GM12878 (cell line): ENCODE data around the gene C3orf22. TPM values are rescaled to one million over a fixed set of nuclear protein-coding genes. Genes with fewer than 3 reads are reported as not detected.

Experiments
- polyA plus RNA-seq, 11 experiments: library from polyadenylated mRNA; depleted of rRNA in 4 of 11; unstranded in 6 of 11; stranded (reverse) in 5 of 11; fragments of >200 nt; fragmentation: Nextera tagmentation in 4 of 11; fragmentation: Illumina TruSeq in 1 of 11; extraction: Ambion mirVana in 4 of 11; extraction: Trizol in 1 of 11; gene quantifications; 1 replicate in 1 of 11; 2 replicates in 10 of 11; pipeline versions ENCODE4 v1.2.1 to v1.2.3, GENCODE V29; 2011 to 2016; ENCODE audit warnings: inconsistent platforms in 2 of 11, missing spikeins in 2 of 11, low read depth in 1 of 11
- small RNA-seq: library from RNA; depleted of rRNA; stranded (forward); fragments of <200 nt; gene quantifications from one replicate; pipeline ENCODE3, GENCODE V24; 2014
- total RNA-seq, 4 experiments: library from RNA; depleted of rRNA in 3 of 4; stranded (reverse); fragments of >200 nt in 3 of 4; fragmentation: Illumina TruSeq in 1 of 4; extraction: Trizol in 1 of 4; gene quantifications; 2 replicates each; pipeline versions ENCODE4 v1.2.1 to v1.2.3, GENCODE V29; 2013 to 2021

The C3orf22 gene
- total and polyA plus RNA-seq, 10 of the 15 experiments (the other 5 are each of a cell fraction or from before 2014, with no cell fraction given): not detected

Small RNA genes within 50 kb of the gene (small RNA-seq; reads per million reads assigned to genes)
- 0.16 reads per million for gene RNA5SP138

Other genes with a start within 250 kb of the C3orf22 start
- gene KLF15, start 201.5 kb downstream of the C3orf22 start, total RNA-seq (2014; rRNA removed): not detected in 2 replicates
- gene KLF15, start 201.5 kb downstream of the C3orf22 start, total RNA-seq (2014; rRNA removed; fragmentation: Illumina TruSeq; extraction: Trizol): not detected in 2 replicates
- 0.15 TPM in 1 of 2 replicates, not detected in the other for gene KLF15, start 201.5 kb downstream of the C3orf22 start, total RNA-seq (2021)
- gene KLF15, start 201.5 kb downstream of the C3orf22 start, polyA plus RNA-seq (2011; rRNA removed): not detected in 2 replicates
- not detected in 2 replicates for gene KLF15, start 201.5 kb downstream of the C3orf22 start, polyA plus RNA-seq (2014; fragmentation: Illumina TruSeq; extraction: Trizol)
- not detected for gene KLF15, start 201.5 kb downstream of the C3orf22 start, polyA plus RNA-seq (2014; fragmentation: Nextera tagmentation; extraction: Ambion mirVana)
- gene KLF15, start 201.5 kb downstream of the C3orf22 start, polyA plus RNA-seq (2014; rRNA removed): not detected in 2 replicates
- gene KLF15, start 201.5 kb downstream of the C3orf22 start, polyA plus RNA-seq (2016; fragmentation: Nextera tagmentation; extraction: Ambion mirVana): not detected
- not detected in 2 replicates for gene CFAP100, start 164.0 kb downstream of the C3orf22 start, total RNA-seq (2014; rRNA removed)
- not detected in 2 replicates for gene CFAP100, start 164.0 kb downstream of the C3orf22 start, total RNA-seq (2014; rRNA removed; fragmentation: Illumina TruSeq; extraction: Trizol)
- not detected in 2 replicates for gene CFAP100, start 164.0 kb downstream of the C3orf22 start, total RNA-seq (2021)
- not detected in 2 replicates for gene CFAP100, start 164.0 kb downstream of the C3orf22 start, polyA plus RNA-seq (2011; rRNA removed)
- gene CFAP100, start 164.0 kb downstream of the C3orf22 start, polyA plus RNA-seq (2014; fragmentation: Illumina TruSeq; extraction: Trizol): not detected in 2 replicates
- gene CFAP100, start 164.0 kb downstream of the C3orf22 start, polyA plus RNA-seq (2014; fragmentation: Nextera tagmentation; extraction: Ambion mirVana): not detected
- gene CFAP100, start 164.0 kb downstream of the C3orf22 start, polyA plus RNA-seq (2014; rRNA removed): 0.04 TPM in 1 of 2 replicates, not detected in the other
- gene CFAP100, start 164.0 kb downstream of the C3orf22 start, polyA plus RNA-seq (2016; fragmentation: Nextera tagmentation; extraction: Ambion mirVana): under 1 TPM in 1 of 2 experiments, not detected in 1; 0.27 TPM
- 12.9 and 15.0 TPM in 2 replicates for gene ZXDC, start 83.0 kb downstream of the C3orf22 start, total RNA-seq (2014; rRNA removed)
- gene ZXDC, start 83.0 kb downstream of the C3orf22 start, total RNA-seq (2014; rRNA removed; fragmentation: Illumina TruSeq; extraction: Trizol): 7.5 and 8.1 TPM in 2 replicates
- 14.7 and 15.3 TPM in 2 replicates for gene ZXDC, start 83.0 kb downstream of the C3orf22 start, total RNA-seq (2021)
- gene ZXDC, start 83.0 kb downstream of the C3orf22 start, polyA plus RNA-seq (2011; rRNA removed): 6.9 and 12.9 TPM in 2 replicates
- gene ZXDC, start 83.0 kb downstream of the C3orf22 start, polyA plus RNA-seq (2014; fragmentation: Illumina TruSeq; extraction: Trizol): 5.8 and 8.9 TPM in 2 replicates
- 1 to 10 TPM in 1 of 2 experiments, under 1 TPM in 1; 0.72 to 1.2 TPM for gene ZXDC, start 83.0 kb downstream of the C3orf22 start, polyA plus RNA-seq (2014; fragmentation: Nextera tagmentation; extraction: Ambion mirVana)
- gene ZXDC, start 83.0 kb downstream of the C3orf22 start, polyA plus RNA-seq (2014; rRNA removed): 12.1 and 13.7 TPM in 2 replicates
- gene ZXDC, start 83.0 kb downstream of the C3orf22 start, polyA plus RNA-seq (2016; fragmentation: Nextera tagmentation; extraction: Ambion mirVana): 1 to 10 TPM; 1.3 to 6.6 TPM
- gene UROC1, start 41.2 kb downstream of the C3orf22 start, total RNA-seq (2014; rRNA removed): not detected in 2 replicates
- not detected in 2 replicates for gene UROC1, start 41.2 kb downstream of the C3orf22 start, total RNA-seq (2014; rRNA removed; fragmentation: Illumina TruSeq; extraction: Trizol)
- not detected in 2 replicates for gene UROC1, start 41.2 kb downstream of the C3orf22 start, total RNA-seq (2021)
- not detected in 2 replicates for gene UROC1, start 41.2 kb downstream of the C3orf22 start, polyA plus RNA-seq (2011; rRNA removed)
- not detected in 2 replicates for gene UROC1, start 41.2 kb downstream of the C3orf22 start, polyA plus RNA-seq (2014; fragmentation: Illumina TruSeq; extraction: Trizol)
- gene UROC1, start 41.2 kb downstream of the C3orf22 start, polyA plus RNA-seq (2014; fragmentation: Nextera tagmentation; extraction: Ambion mirVana): not detected
- gene UROC1, start 41.2 kb downstream of the C3orf22 start, polyA plus RNA-seq (2014; rRNA removed): not detected in 2 replicates
- under 1 TPM in 1 of 2 experiments, not detected in 1; 0.04 TPM for gene UROC1, start 41.2 kb downstream of the C3orf22 start, polyA plus RNA-seq (2016; fragmentation: Nextera tagmentation; extraction: Ambion mirVana)
- gene CHST13, start 34.8 kb downstream of the C3orf22 start, total RNA-seq (2014; rRNA removed): not detected in 2 replicates
- gene CHST13, start 34.8 kb downstream of the C3orf22 start, total RNA-seq (2014; rRNA removed; fragmentation: Illumina TruSeq; extraction: Trizol): not detected in 2 replicates
- not detected in 2 replicates for gene CHST13, start 34.8 kb downstream of the C3orf22 start, total RNA-seq (2021)
- not detected in 2 replicates for gene CHST13, start 34.8 kb downstream of the C3orf22 start, polyA plus RNA-seq (2011; rRNA removed)
- gene CHST13, start 34.8 kb downstream of the C3orf22 start, polyA plus RNA-seq (2014; fragmentation: Illumina TruSeq; extraction: Trizol): not detected in 2 replicates
- gene CHST13, start 34.8 kb downstream of the C3orf22 start, polyA plus RNA-seq (2014; fragmentation: Nextera tagmentation; extraction: Ambion mirVana): not detected
- gene CHST13, start 34.8 kb downstream of the C3orf22 start, polyA plus RNA-seq (2014; rRNA removed): not detected in 2 replicates
- not detected for gene CHST13, start 34.8 kb downstream of the C3orf22 start, polyA plus RNA-seq (2016; fragmentation: Nextera tagmentation; extraction: Ambion mirVana)
- not detected in 2 replicates for gene TXNRD3, start 96.2 kb upstream of the C3orf22 start, total RNA-seq (2014; rRNA removed)
- not detected in 2 replicates for gene TXNRD3, start 96.2 kb upstream of the C3orf22 start, total RNA-seq (2014; rRNA removed; fragmentation: Illumina TruSeq; extraction: Trizol)
- not detected in 2 replicates for gene TXNRD3, start 96.2 kb upstream of the C3orf22 start, total RNA-seq (2021)
- not detected in 2 replicates for gene TXNRD3, start 96.2 kb upstream of the C3orf22 start, polyA plus RNA-seq (2011; rRNA removed)
- gene TXNRD3, start 96.2 kb upstream of the C3orf22 start, polyA plus RNA-seq (2014; fragmentation: Illumina TruSeq; extraction: Trizol): not detected in 2 replicates
- not detected for gene TXNRD3, start 96.2 kb upstream of the C3orf22 start, polyA plus RNA-seq (2014; fragmentation: Nextera tagmentation; extraction: Ambion mirVana)
- not detected in 2 replicates for gene TXNRD3, start 96.2 kb upstream of the C3orf22 start, polyA plus RNA-seq (2014; rRNA removed)
- gene TXNRD3, start 96.2 kb upstream of the C3orf22 start, polyA plus RNA-seq (2016; fragmentation: Nextera tagmentation; extraction: Ambion mirVana): not detected
- 13.3 TPM in 2 replicates for gene CHCHD6, start 145.3 kb upstream of the C3orf22 start, total RNA-seq (2014; rRNA removed)
- 5.9 and 6.8 TPM in 2 replicates for gene CHCHD6, start 145.3 kb upstream of the C3orf22 start, total RNA-seq (2014; rRNA removed; fragmentation: Illumina TruSeq; extraction: Trizol)
- gene CHCHD6, start 145.3 kb upstream of the C3orf22 start, total RNA-seq (2021): 11.9 and 12.6 TPM in 2 replicates
- 7.2 and 11.9 TPM in 2 replicates for gene CHCHD6, start 145.3 kb upstream of the C3orf22 start, polyA plus RNA-seq (2011; rRNA removed)
- gene CHCHD6, start 145.3 kb upstream of the C3orf22 start, polyA plus RNA-seq (2014; fragmentation: Illumina TruSeq; extraction: Trizol): 2.9 and 5.6 TPM in 2 replicates
- gene CHCHD6, start 145.3 kb upstream of the C3orf22 start, polyA plus RNA-seq (2014; fragmentation: Nextera tagmentation; extraction: Ambion mirVana): 1 to 10 TPM; 2.7 to 3.8 TPM
- gene CHCHD6, start 145.3 kb upstream of the C3orf22 start, polyA plus RNA-seq (2014; rRNA removed): 14.3 and 16.5 TPM in 2 replicates
- 10 to 100 TPM; 13.1 to 16.7 TPM for gene CHCHD6, start 145.3 kb upstream of the C3orf22 start, polyA plus RNA-seq (2016; fragmentation: Nextera tagmentation; extraction: Ambion mirVana)